BE2C (cell line): ENCODE data around the gene FOXB2.

Experiments used
- DNase-seq: peaks from one replicate; pipeline ENCODE4 v3.0.0-alpha.2; 2020
- H3K27me3 ChIP-seq: fragments of 250-450 bp; sonication (Bioruptor Pico); 2 replicates; pipeline ENCODE4 v1.5.1; 2020; ENCODE audit warnings: mild to moderate bottlenecking
- H3K36me3 ChIP-seq: fragments of 250-450 bp; sonication (Bioruptor Pico); 2 replicates; pipeline ENCODE4 v1.5.1; 2020; ENCODE audit warnings: mild to moderate bottlenecking
- H3K4me1 ChIP-seq: fragments of 250-450 bp; sonication (Bioruptor Pico); 2 replicates; pipeline ENCODE4 v1.5.1; 2020
- H3K4me3 ChIP-seq: 2 replicates; pipeline ENCODE4 v1.5.1; 2011; ENCODE audit warnings: low read depth, low read length
- H3K9me3 ChIP-seq: fragments of 250-450 bp; sonication (Bioruptor Pico); 2 replicates; pipeline ENCODE4 v1.5.1; 2020
- TF ChIP-seq, protein P1 (sequence below): IDR thresholded peaks from 2 replicates; pipeline ENCODE4 v1.5.1; 2012; ENCODE audit warnings: mild to moderate bottlenecking, low read depth, low read length

FOXB2 gene

DNA sequence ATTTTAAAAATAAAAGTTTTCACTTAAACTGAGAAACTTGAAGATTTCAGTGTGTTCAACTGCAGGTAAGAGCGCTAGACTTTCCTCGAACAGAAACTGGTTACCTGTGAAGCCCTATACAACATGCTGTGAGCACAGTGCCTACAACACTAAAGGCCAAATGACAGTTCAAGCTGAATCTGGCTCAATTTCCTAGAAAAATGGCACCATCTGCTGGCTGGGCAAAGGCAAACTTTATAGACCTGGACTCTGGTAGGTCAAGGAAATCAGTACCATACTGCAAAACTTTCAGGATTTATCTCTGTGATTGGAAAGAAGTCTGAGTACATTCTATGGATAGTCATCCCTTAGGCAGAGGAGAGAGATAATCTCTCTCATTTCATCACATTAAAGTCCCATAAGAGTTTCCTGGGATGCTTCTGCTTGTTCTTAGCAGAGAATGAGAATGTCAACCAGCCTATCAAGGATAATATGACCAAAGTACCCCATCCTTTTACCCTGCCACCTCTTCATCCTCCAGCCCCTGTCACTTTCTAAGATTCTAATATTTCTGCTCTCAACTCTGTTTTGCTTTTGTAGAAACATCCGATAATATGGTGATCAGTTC, 31.8 kb upstream of the FOXB2 start:
- Histone ChIP-seq H3K27me3 (no peaks in the 10 kb centered on the region), H3K9me3 (no peaks in the 10 kb centered on the region), H3K4me3 (no peak overlapping the region), H3K36me3 (no peaks in the 10 kb centered on the region), H3K4me1 (peaks cover 8% of the 10 kb centered on the region)
- DNase-seq = peak; percentile 65
- TF ChIP-seq, protein P1, sequence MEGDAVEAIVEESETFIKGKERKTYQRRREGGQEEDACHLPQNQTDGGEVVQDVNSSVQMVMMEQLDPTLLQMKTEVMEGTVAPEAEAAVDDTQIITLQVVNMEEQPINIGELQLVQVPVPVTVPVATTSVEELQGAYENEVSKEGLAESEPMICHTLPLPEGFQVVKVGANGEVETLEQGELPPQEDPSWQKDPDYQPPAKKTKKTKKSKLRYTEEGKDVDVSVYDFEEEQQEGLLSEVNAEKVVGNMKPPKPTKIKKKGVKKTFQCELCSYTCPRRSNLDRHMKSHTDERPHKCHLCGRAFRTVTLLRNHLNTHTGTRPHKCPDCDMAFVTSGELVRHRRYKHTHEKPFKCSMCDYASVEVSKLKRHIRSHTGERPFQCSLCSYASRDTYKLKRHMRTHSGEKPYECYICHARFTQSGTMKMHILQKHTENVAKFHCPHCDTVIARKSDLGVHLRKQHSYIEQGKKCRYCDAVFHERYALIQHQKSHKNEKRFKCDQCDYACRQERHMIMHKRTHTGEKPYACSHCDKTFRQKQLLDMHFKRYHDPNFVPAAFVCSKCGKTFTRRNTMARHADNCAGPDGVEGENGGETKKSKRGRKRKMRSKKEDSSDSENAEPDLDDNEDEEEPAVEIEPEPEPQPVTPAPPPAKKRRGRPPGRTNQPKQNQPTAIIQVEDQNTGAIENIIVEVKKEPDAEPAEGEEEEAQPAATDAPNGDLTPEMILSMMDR = peak; percentile 86

DNA sequence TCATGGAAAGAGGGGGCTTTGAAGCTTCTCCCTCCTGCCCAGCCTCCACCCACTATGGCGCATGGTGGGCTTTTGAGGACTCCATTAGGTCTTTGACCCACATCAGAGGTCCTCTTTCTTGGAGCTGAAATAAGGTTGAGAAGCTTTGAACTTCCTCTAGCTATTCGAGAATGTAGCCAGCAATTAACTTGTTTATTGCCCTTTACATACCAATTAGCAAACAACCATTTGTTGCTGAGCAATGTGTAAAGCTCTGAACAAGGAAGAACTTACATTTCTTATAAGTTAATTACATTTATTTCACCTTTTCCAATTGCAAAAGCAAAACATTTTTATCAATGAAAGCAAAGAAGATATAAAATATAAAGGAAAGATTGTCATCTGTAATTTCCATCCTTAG, 30.5 kb upstream of the FOXB2 start:
- H3K4me1 ChIP-seq = peaks cover 8% of the 10 kb centered on the region
- no peaks in the 10 kb centered on the region for H3K36me3 ChIP-seq
- TF ChIP-seq, protein P1 = no peak

DNA sequence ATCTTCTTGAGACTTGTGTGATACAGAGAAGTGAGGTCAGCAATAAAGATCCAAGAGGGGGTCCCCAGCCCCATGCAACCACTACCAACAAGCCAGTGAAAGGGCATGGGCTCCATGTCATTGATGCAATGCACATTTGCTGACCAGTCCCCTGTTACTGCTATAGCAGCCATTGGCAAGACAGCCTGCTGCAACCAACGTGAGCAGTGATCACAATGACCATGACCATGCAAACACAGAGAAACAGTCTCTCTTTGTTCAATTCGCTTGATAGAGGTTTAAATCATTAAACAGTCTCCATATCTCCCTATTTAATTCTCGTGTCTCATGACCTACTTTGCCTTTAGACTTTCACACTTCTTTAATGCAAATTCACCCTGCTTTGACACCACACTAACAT, 30.0 kb upstream of the FOXB2 start:
- Histone ChIP-seq H3K9me3 (no peaks in the 10 kb centered on the region), H3K36me3 (no peaks in the 10 kb centered on the region), H3K4me3 (no peak overlapping the region), H3K27me3 (no peaks in the 10 kb centered on the region), H3K4me1 (peaks cover 8% of the 10 kb centered on the region)
- no peak for DNase-seq
- TF ChIP-seq, protein P1 = no peak

More for the DNA sequence above, 30.5 kb upstream of the FOXB2 start:
- H3K9me3 ChIP-seq = no peaks in the 10 kb centered on the region
- DNase-seq = no peak
- no peak overlapping the region for H3K4me3 ChIP-seq
- no peaks in the 10 kb centered on the region for H3K27me3 ChIP-seq

DNA sequence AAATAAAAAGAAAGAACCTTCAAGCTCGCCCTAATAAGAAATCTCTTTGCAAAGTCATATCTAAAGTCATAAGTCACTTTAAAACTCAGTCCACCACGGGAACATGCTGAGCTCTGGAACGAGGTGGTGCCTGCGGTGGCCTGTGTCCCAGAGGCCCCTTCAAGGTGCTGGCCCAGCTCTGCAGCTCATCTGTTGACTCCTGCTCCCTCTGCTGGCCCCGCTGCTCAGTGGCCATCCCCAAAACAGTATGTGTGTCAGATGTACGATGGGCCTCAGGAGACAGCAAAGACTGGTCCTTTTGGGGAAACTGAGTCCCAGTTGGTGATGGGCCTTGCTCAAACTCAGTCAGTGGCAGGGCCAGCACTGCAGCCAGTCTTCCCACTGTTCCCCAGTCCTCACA, 22.8 kb upstream of the FOXB2 start:
- H3K4me3 ChIP-seq = no peak overlapping the region
- TF ChIP-seq, protein P1 = peak; percentile 87
- H3K9me3 ChIP-seq = no peaks in the 10 kb centered on the region
- no peaks in the 10 kb centered on the region for H3K27me3 ChIP-seq
- no peaks in the 10 kb centered on the region for H3K4me1 ChIP-seq
- peak; percentile 75 for DNase-seq
- no peaks in the 10 kb centered on the region for H3K36me3 ChIP-seq

DNA sequence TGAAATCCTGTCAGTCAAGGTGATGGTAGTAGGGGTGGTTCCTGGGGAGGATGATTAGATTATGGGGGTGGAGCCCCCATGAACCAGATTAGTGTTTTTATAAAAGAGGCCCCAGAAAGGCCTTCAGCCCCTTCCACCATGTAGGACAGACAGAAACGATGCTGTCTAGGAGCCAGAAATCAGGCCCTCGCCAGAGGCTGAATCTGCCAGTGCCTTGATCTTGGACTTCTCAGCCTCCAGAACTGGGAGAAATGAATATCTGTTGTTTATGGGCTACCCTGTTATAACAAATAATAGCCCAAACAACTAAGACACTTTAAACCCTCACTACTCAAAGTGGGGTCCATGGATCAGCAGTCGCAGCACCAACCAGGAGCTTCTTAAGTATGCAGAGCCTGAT, 20.2 kb upstream of the FOXB2 start:
- TF ChIP-seq, protein P1 = no peak
- no peak for DNase-seq
- H3K4me3 ChIP-seq = no peak overlapping the region
- no peaks in the 10 kb centered on the region for H3K4me1 ChIP-seq
- no peaks in the 10 kb centered on the region for H3K36me3 ChIP-seq
- no peaks in the 10 kb centered on the region for H3K9me3 ChIP-seq
- no peaks in the 10 kb centered on the region for H3K27me3 ChIP-seq

DNA sequence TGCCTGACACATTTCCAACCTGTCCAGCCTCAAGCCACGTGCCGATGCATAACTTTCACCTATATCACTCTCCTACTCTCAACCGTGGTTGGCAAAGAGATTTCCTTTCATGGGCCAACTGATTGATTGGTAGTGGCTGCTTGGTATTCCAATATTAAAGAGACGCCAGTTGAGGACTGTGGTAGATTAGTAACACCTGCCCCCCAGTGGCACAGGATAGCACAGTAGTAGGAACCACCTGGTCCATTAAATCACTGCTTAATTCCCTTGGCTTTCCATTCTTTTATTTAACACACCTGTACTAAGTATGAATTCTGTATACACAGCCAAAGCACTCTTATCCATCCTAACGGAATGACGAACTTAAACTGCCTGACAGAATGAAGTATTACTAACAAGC, 19.1 kb upstream of the FOXB2 start:
- Histone ChIP-seq H3K4me3 (no peak overlapping the region), H3K36me3 (no peaks in the 10 kb centered on the region), H3K9me3 (no peaks in the 10 kb centered on the region), H3K4me1 (no peaks in the 10 kb centered on the region), H3K27me3 (no peaks in the 10 kb centered on the region)
- DNase-seq = no peak
- TF ChIP-seq, protein P1 = 0 out of 2 replicates have a peak, but pooled peaks have one; percentile 8
